Kasumi-1 (cell line): ENCODE results near the gene PHRF1.

ENCODE experiments used
- DNase-seq, 2 experiments: peaks; one replicate each; lab custom pipeline; 2025; lab: John Stamatoyannopoulos, UW

Gene PHRF1, protein sequence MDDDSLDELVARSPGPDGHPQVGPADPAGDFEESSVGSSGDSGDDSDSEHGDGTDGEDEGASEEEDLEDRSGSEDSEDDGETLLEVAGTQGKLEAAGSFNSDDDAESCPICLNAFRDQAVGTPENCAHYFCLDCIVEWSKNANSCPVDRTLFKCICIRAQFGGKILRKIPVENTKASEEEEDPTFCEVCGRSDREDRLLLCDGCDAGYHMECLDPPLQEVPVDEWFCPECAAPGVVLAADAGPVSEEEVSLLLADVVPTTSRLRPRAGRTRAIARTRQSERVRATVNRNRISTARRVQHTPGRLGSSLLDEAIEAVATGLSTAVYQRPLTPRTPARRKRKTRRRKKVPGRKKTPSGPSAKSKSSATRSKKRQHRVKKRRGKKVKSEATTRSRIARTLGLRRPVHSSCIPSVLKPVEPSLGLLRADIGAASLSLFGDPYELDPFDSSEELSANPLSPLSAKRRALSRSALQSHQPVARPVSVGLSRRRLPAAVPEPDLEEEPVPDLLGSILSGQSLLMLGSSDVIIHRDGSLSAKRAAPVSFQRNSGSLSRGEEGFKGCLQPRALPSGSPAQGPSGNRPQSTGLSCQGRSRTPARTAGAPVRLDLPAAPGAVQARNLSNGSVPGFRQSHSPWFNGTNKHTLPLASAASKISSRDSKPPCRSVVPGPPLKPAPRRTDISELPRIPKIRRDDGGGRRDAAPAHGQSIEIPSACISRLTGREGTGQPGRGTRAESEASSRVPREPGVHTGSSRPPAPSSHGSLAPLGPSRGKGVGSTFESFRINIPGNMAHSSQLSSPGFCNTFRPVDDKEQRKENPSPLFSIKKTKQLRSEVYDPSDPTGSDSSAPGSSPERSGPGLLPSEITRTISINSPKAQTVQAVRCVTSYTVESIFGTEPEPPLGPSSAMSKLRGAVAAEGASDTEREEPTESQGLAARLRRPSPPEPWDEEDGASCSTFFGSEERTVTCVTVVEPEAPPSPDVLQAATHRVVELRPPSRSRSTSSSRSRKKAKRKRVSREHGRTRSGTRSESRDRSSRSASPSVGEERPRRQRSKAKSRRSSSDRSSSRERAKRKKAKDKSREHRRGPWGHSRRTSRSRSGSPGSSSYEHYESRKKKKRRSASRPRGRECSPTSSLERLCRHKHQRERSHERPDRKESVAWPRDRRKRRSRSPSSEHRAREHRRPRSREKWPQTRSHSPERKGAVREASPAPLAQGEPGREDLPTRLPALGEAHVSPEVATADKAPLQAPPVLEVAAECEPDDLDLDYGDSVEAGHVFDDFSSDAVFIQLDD (N-terminal part only)

DNA sequence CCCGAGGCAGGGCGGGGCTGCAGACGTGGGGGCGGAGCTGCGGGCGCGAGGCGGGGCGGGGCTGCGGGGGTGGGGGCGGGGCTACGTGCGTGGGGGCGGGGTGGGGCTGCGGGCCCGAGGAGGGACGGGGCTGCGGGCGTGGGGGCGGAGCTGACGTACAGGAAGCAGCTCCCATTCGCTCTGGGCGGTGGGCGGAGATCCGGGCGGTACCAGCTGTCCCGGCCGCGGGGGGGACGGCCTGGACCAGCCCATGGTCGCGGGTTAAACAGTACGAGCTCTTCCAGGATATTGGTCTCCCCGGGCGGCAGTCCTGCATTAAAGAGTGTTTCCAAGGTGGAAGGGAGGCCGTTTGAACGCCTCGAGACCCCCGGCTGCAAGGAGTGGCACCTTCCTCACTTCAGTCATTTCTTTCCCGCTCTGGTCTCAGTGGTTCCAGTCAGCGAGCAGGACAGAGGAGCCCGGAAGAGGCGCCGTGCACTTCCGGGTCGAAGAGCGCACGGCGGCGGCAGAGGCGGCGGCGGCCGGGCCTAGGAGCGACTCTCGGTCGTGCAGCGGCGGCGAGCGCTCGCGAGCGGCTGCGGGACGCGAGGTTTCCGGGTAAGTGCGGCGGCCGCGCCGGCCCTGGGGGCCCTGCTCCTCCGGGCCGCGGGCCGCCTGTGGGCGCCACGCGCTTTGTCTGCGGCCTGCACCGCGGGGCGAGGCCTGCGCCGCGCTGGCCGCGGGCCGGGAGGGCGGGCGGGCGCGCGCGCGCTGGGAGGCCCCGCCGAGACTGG, at the start of gene PHRF1:
Gene PHRF1, plus strand, starts transcription at position 475 of the 773 bp plus-strand sequence. CDS start 5,043 bp downstream, outside the sequence.
- peak; percentile 96 to 98 for DNase-seq

DNA sequence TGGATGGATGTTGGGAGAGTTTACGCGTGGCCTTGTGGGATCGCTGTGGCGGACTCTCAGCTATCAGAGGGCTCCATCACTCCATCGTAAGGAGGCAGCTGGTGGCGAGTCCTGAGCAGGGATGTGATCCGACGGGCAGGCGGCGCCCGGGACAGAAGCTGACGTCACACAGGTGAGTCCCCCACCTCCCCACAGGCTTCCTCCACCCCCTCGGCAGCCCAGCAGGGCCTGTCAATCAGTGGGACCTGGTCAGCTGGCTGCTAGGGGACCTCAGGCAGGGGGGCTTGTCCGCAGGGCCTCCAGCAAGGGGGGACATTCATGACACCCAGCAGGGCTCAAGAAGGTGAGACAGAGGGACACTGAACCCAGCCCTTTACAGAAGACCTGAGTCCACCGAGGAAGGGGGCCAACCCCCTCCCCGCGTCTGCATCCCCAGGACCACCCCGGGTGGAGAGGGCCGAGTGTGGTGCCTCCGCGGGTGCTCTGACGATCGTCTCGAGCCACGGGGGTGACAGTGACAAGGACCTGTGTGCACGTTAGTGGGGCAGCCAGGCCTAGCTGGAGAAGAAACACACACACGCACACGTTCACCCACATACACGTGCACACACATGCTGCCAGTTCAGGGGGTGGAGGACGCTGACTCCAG, 48.0 kb upstream of the PHRF1 start:
- no peak for DNase-seq

DNA sequence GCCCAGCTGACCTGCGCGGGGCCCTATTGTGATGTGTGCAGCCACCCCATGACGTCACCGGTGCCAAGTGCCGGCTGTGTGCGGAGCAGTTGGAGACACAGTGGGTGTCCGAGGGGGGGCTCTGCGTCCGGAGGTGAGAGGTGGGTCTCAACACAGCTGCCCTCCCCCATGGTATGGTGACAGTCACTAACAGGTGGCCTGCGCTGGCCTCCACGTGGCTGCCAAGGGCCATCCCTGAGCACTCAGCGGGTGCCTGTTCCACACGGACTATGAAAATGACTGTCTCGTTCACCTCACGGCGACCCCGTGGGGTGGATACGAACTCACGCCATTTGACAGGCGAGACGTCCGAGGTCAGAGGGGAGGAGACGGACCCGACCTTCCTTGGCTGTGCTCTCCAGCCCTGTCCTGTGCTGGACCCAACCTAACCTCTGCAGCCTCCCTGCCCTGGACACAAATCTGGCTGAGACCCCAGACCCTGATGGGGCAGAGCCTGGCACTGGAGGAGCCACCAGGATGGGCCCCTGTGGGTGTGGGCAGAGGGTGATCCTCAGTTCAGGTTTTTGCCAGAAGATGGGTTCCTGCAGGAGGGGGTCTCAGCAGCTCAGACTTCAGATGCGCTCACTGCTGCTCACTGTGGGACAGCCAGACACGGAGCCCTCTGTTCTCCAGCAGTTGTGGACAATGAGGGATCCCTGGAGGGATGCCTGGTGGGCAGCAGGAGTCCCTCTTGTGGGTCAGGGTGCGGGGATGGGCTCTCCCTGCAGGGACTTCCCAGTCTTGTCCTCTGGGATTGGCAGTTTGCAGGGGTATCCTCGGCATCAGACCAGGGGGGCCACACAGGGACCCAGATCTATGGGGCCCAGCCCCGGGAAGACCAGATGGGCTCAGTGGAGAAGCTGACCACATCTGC, 47.2 kb upstream of the PHRF1 start:
- DNase-seq: no peak

DNA sequence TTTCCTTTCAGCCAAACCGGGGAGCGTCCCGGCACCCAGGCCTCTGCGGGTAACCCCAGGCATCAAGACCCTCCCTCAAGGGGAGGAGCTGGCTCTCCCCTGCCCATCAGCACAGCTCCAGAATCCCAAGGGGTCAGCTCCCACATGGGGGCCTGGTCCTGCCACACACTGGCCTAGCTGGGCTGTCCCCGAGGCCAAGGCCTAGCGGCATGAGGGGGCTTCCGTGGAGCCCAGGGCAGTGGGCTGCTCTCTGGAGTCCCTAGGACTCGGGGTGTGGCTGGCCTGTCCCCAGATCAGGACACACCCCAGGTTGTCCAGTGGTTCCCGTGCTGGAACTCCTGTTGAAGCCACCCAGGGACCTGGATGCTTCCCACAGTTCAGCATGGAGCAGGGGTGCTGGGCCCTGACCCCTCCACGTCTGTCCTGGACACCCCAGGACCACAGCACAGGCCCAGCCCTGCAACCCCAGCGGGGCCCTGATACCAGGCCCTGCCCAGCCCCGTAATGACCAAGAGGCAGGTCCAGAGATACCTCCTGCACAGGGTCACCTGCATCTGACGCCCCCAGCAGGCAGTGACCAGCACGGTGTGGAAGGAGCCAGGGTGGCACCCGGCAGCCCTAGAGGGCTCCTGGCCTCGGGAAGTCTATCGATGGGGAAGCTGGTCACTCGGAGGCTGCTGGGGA, 46.4 kb upstream of the PHRF1 start:
- no peak for DNase-seq

DNA sequence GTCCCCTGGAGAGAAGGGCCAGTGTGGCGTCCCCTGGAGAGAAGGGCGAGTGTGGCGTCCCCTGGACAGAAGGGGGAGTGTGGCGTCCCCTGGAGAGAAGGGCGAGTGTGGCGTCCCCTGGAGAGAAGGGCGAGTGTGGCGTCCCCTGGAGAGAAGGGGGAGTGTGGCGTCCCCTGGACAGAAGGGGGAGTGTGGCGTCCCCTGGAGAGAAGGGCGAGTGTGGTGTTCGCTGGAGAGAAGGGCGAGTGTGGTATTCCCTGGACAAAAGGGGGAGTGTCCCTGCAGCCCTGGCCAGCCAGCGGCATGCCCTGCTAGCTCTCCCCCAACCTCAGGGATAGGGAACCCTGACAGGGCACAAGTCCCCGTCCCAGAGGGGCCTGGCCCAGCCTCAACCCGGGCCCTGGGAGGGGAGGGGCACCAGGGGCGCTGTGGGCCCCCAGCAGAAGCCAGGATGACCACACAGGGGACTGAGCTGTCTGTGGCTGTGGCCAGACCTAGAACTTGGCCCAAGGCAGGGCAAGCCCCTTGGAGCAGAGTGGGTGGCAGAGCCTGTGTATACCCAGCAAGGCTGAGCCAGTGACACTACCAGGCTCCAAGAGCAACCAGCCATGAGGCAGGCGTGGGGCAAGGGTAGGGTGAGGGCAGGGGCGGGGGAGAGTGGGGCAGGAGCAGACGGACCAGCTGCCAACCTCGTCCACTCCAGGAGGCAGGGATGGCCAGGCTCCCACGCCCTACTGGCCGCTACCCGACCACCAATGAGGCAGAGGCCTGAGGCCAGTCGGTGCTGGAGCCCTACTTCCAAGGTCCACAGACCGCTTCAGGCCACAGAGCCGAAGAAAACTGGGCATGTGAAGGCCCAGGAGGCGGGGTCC, 45.1 kb upstream of the PHRF1 start:
- no peak for DNase-seq

DNA sequence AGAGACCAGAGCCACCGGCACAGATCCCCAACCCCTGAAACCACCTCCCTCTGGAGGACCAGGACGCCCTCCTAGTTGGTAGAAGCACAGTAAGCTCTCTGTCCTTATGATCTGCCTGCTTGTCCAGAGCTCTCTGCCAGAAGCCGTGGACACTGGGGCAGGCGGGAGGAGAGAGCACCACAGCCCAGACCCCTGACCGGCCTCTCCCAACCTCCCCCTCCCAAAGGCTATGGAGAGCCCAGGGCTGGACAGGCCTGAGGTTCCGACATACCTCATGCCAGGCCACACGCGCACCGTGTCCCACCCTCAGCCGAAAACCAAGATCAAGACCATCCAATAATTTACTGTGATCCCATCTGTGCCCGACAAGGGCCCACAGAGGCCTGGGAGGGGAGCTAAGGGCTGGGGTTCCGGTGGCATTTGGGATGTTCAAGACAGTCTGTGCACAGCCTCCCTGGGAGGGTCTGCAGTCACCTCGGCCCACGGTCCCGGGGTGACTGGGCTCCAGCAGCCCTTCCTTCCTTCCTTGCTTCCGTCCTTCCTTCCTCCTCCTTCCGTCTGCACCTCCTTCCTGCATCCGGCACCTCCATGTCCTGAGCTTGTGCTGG, 44.2 kb upstream of the PHRF1 start:
- no peak for DNase-seq

DNA sequence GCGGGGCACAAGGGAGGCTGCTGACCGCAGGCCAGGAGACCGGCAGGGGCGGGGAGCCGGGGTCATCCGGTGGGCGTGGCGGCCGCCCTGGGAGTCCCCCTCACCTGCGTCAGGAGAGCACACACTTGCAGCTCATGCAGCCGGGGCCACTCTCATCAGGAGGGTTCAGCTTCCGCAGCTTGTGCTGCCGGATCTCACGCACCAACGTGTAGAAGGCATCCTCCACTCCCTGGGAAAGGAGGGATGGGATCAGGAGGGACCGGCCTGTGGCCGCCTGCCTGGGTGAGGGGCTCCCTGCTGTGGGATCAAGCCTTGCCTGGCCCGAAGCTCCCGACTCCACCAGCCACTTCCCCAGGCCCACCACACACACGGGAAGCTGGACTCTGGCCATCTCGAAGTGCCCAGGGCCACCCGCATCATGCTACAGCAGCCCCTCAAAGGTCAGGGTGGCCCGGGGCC, 43.7 kb upstream of the PHRF1 start:
- DNase-seq: no peak

DNA sequence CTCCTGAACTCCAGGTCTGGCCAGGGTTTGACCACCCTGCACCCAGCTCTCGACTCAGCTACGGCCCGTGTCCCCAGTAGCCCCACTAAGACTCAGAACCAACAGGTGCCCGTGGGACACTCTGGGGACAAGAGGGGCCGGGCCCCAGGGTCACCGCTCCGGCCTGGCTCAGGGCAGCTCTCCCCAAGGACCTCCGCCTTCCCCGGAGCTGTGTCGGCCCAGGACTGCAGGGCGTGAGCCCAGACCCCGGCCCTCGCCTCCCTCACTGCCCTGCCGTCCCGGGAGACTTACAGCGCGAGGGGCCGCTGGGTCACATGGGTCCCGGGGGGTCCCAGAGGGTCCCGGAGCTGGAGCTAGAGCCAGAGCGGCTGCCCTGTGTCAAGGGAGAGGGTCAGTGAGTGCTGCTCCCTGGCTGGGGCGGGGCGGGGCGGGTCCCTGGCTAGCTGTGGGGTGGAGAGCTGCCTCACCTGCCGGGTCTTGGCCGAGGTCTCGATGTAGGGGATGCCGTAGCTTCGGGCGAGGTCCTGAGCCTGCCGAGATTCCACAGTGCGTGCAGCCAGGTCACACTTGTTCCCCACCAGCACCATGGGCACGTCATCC, 43.2 kb upstream of the PHRF1 start:
- DNase-seq: no peak

DNA sequence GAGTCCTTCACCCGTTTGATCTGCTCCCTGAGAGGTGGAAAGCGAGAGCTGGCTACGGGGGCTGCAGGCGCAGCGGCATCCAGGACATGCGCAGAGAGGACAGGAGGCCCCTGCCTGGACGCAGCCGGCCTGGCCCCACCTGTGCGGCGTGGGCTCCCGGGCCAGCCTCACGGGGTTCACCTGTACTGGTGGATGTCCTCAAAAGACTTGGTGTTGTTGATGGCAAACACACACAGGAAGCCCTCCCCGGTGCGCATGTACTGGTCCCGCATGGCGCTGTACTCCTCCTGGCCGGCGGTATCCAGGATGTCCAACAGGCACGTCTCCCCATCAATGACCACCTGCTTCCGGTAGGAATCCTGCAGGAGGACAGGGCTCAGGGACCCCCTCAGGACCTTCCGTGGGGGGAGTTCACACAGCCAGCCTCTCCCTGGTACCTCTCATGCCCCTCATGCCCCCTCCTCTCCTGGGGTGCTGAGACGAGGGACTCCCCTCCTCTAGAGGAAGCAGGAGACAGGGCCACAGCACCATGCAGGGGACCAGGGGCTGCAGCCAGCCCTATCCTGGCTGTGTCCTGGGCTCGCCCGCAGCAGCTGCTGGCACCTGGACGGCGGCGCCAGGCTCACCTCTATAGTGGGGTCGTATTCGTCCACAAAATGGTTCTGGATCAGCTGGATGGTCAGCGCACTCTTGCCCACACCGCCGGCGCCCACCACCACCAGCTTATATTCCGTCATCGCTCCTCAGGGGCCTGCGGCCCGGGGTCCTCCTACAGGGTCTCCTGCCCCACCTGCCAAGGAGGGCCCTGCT, 42.5 kb upstream of the PHRF1 start:
- DNase-seq: no peak

DNA sequence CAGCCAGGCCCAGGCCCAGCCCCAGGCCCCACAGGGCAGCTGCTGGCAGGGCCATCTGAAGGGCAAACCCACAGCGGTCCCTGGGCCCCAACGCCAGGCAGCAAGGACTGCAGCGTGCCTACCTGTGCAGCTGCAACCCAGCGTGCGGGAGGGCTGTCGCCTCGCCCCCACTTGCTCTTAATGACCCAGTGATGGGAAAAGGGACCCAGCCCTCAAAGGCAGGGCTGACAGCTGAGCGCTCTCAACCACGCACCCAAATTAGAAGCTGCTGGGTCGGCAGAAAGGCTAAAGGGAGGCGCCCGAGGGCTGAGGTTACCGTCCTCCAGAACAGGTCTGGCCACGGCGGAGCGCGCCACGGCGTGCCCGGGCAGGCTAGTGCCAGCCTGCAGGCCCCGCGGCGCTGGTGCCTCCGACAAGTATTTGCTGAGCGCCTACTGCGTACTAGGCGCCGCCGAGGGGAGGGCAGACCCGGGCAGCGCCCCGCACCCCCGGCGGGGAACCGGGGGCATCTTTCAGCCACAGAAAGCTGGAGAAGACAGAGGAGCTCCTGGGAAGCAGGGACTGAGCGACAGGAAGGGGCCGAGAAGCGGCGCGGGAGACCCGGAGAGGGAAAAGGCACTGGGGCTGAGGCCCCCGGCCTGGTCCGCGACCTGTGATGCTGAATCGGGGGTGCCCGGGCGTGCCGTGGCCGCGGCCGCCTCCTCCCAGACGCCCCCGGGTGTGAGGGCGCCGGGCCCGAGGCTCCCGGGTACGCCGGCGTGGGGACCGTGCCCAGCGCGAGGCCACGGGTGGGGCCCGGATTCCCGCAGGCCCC, 41.7 kb upstream of the PHRF1 start:
- peak in 1 of 2 experiments; percentile 53 for DNase-seq

DNA sequence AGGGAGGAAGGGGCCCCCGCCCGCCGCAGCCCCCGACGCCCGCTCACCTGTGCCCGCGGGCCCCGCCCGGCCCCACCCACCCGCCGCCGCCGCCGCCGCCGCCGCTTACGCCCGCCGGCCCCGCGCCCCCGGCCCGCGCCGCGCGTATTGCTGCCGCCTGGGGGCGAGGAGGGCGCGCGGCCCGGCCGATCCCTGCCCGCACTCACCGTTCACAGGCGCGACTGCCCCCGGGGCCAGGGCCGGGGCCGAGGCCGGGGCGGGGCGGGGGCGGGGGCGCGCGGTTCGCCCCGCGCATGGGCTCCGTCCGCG, 41.1 kb upstream of the PHRF1 start:
- DNase-seq: no peak

DNA sequence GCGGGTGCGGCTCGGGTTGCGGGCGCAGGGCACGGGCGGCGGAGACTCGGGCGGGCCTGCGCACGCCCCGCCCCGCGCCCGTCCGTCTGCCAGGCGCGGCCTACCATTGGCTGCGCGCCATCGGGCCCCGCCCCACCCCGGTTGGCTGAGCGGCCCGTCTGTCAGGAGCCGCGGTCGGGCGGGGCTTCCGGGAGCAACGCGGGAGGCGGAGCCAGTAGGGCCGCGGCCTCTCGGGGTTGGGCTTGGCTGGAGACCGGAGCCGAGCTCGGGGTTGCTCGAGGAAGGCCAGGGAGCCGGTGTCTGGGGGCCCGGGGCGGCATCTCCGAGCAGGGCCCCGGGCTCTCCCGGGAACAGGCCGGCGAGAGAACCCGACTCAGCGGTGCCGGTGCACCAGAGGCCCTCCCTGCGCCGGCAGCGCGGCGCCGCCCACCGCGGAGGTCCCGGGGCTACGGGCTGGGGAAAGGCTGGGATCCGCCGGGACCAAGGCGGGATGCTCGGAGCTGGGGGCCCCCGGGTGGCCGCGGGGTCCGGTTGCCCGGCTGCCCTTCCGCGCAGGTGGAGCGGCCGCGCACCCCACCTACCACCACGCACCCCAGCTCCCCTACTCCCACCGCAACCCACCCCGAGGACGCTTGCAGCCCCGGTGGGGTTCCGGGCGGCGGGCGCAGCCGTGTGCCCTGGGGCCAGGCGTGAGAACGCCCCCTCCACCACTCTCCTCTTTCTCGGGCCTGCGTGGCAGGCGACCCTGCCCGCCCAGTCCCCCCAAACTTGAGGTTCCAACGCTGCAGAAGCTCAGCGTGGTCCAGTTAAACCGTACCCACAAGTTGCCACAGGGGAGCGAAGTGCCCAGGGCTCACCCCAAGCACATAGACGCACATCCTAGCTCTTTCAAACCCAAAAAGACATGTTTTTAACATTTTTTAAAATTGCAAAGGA, 40.5 kb upstream of the PHRF1 start, which contains the start of gene HRAS:
Gene HRAS, minus strand, starts transcription at position 58 of the 936 bp plus-strand sequence.
- DNase-seq: peak; percentile 93 to 96

DNA sequence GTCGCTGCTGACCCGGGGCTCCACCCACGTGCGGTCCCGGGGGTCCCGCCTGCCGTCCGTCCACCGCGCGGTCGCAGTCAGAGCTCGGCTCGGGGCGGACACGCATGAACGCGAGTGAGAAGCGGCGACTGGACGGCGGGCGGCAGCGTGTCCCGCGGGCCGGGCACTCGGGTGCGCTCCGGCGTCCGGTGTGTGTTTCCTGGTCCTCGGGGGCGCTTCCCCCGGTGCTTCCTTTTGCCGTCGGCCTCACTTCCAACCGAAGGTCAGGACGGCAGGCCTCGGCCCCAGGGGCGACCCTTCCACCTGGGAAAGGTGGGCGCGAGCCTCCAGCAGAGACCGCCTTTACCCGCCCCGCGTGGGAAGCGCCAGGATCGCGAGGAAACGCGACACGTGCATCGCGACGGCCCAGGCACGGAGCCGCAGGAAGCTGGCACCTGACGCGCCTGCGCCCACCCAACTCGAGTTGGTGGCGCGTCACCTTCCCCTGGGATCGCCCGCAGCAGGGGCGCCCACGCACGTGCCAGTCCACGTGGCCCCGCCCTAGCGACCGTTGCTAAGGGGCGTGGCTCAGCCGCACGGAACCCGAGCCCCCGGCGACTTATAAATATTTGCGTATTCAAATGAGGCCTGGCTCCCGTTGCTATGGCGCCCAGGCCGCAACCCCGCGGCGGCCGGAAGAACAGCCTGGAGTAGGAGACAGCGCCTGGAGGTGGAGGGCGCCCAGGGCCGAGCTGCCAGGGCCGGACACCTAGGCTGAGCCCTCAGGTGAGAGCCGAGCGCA, 39.2 kb upstream of the PHRF1 start, which contains the start of gene LRRC56:
Gene LRRC56, plus strand, starts transcription at position 687 of the 781 bp plus-strand sequence. CDS start 3,158 bp downstream, outside the sequence.
- DNase-seq: peak; percentile 91 to 95
